IMR-90 (cell line): Measurements from ENCODE around the gene COL19A1. TPM values are rescaled to one million over a fixed set of nuclear protein-coding genes. Genes with fewer than 3 reads are reported as not detected.

Experiments used
- ATAC-seq: fragments of 200-7000 bp; cut with Tn5 transposase; 2 replicates; pipeline ENCODE4 v1.9.1; 2020; ENCODE audit warnings: low read depth, mild to moderate bottlenecking, moderate library complexity
- BruUV-seq: library from RNA; stranded (reverse); fragments of 400-500 nt; replicated peaks from 2 replicates; lab custom pipeline; 2021; lab: Mats Ljungman, UMichigan
- CTCF ChIA-PET: fragments of 300-600 bp; formaldehyde crosslinking; extraction: SDS; loops from one replicate; lab custom pipeline; 2021; ENCODE audit warnings: antibody characterized with exemption; lab: Yijun Ruan, JAX
- POLR2A ChIA-PET: fragments of 300-600 bp; sonication (Branson Sonifier 250); formaldehyde crosslinking; loops from one replicate; lab custom pipeline; 2022; ENCODE audit warnings: antibody characterized with exemption; ENCODE audit not compliant: unreplicated experiment; lab: Charles Lee
- DNase-seq: peaks from one replicate; pipeline ENCODE4 v3.0.0; 2013
- H2AFZ ChIP-seq: replicated peaks from 2 replicates; pipeline ENCODE3; 2013; ENCODE audit warnings: low read length, mild to moderate bottlenecking; ENCODE audit not compliant: poor library complexity
- H2AK5ac ChIP-seq: 2 replicates; pipeline ENCODE4 v1.6.1; 2013; ENCODE audit warnings: low read depth, low read length, inconsistent platforms
- H2AK9ac ChIP-seq: replicated peaks from 2 replicates; pipeline ENCODE3; 2013; ENCODE audit warnings: mild to moderate bottlenecking, low read depth, low read length, moderate library complexity; ENCODE audit not compliant: poor library complexity
- H2BK120ac ChIP-seq: 2 replicates; pipeline ENCODE4 v1.6.1; 2013; ENCODE audit warnings: low read depth, low read length, inconsistent platforms
- H2BK15ac ChIP-seq: 3 replicates; pipeline ENCODE4 v1.6.1; 2013; ENCODE audit warnings: low read depth, low read length, inconsistent platforms
- H2BK20ac ChIP-seq: 2 replicates; pipeline ENCODE4 v1.6.1; 2013; ENCODE audit warnings: low read depth, mild to moderate bottlenecking, inconsistent platforms, low read length, moderate library complexity
- H2BK5ac ChIP-seq: 2 replicates; pipeline ENCODE4 v1.6.1; 2013; ENCODE audit warnings: mild to moderate bottlenecking, low read depth, low read length, inconsistent platforms; ENCODE audit not compliant: poor library complexity, severe bottlenecking
- H3K14ac ChIP-seq: replicated peaks from 2 replicates; pipeline ENCODE4 v1.6.1; 2013; ENCODE audit warnings: low read depth, low read length, inconsistent platforms
- H3K18ac ChIP-seq: 2 replicates; pipeline ENCODE4 v1.6.1; 2013; ENCODE audit warnings: low read depth, low read length, control low read depth
- H3K23ac ChIP-seq: 2 replicates; pipeline ENCODE4 v1.6.1; 2013; ENCODE audit warnings: low read depth, low read length, inconsistent platforms
- H3K27ac ChIP-seq: 2 replicates; pipeline ENCODE4 v1.5.1; 2013; ENCODE audit warnings: mild to moderate bottlenecking, control low read depth, low read length; ENCODE audit not compliant: insufficient read depth
- H3K27me3 ChIP-seq: 2 replicates; pipeline ENCODE4 v1.6.1; 2013; ENCODE audit warnings: low read length; ENCODE audit not compliant: control insufficient read depth, insufficient read depth
- H3K36me3 ChIP-seq: 2 replicates; pipeline ENCODE4 v1.6.1; 2013; ENCODE audit warnings: low read length, mixed read lengths; ENCODE audit not compliant: control insufficient read depth, insufficient read depth
- H3K4ac ChIP-seq: 2 replicates; pipeline ENCODE4 v1.6.1; 2013; ENCODE audit warnings: low read depth, low read length, inconsistent platforms
- H3K4me1 ChIP-seq: 2 replicates; pipeline ENCODE4 v1.6.1; 2013; ENCODE audit warnings: low read length, mixed read lengths; ENCODE audit not compliant: control insufficient read depth, insufficient read depth
- H3K4me2 ChIP-seq: 2 replicates; pipeline ENCODE4 v1.6.1; 2013; ENCODE audit warnings: low read depth, mild to moderate bottlenecking, control low read depth, low read length, moderate library complexity
- H3K4me3 ChIP-seq: 2 replicates; pipeline ENCODE4 v1.5.1; 2013; ENCODE audit warnings: low read depth, mild to moderate bottlenecking, control low read depth, low read length, moderate library complexity; ENCODE audit not compliant: insufficient read depth
- H3K56ac ChIP-seq: 2 replicates; pipeline ENCODE4 v1.6.1; 2013; ENCODE audit warnings: low read length, inconsistent platforms; ENCODE audit not compliant: insufficient read depth; ENCODE audit errors: extremely low read depth
- H3K79me1 ChIP-seq, 2 experiments: 2 replicates each; pipeline ENCODE4 v1.6.1; 2013; ENCODE audit warnings: low read length in 2 of 2, inconsistent platforms in 1 of 2, low read depth in 1 of 2
- H3K9ac ChIP-seq: 2 replicates; pipeline ENCODE4 v1.6.1; 2013; ENCODE audit warnings: low read depth, low read length, control low read depth
- H3K9me1 ChIP-seq: 2 replicates; pipeline ENCODE4 v1.6.1; 2013; ENCODE audit warnings: low read length, inconsistent platforms; ENCODE audit not compliant: insufficient read depth
- H3K9me3 ChIP-seq: 2 replicates; pipeline ENCODE4 v1.6.1; 2013; ENCODE audit warnings: low read length; ENCODE audit not compliant: control insufficient read depth, insufficient read depth
- H4K20me1 ChIP-seq: 2 replicates; pipeline ENCODE4 v1.6.1; 2013; ENCODE audit warnings: low read length, inconsistent platforms; ENCODE audit not compliant: insufficient read depth
- H4K5ac ChIP-seq: 2 replicates; pipeline ENCODE4 v1.6.1; 2013; ENCODE audit warnings: mild to moderate bottlenecking, low read depth, low read length, control low read depth
- H4K8ac ChIP-seq, 2 experiments: 2 replicates each; pipeline ENCODE4 v1.6.1; 2013; ENCODE audit warnings: low read depth in 2 of 2, low read length in 2 of 2, control low read depth in 1 of 2, inconsistent platforms in 1 of 2
- H4K91ac ChIP-seq: 2 replicates; pipeline ENCODE4 v1.6.1; 2013; ENCODE audit warnings: low read depth, low read length, inconsistent platforms; ENCODE audit not compliant: insufficient read depth
- BHLHE40 ChIP-seq: fragments of 150-350 bp; IDR thresholded peaks from 2 replicates; pipeline ENCODE4 v1.6.1; 2016; ENCODE audit warnings: mild to moderate bottlenecking, low read depth, low read length
- FOS ChIP-seq: fragments of 150-350 bp; IDR thresholded peaks from 2 replicates; pipeline ENCODE4 v1.6.1; 2016; ENCODE audit warnings: low read depth, low read length
- POLR2A ChIP-seq: IDR thresholded peaks from 2 replicates; pipeline ENCODE4 v1.6.1; 2012; ENCODE audit warnings: mild to moderate bottlenecking, low read depth, low read length
- RAD21 ChIP-seq: IDR thresholded peaks from 2 replicates; pipeline ENCODE4 v1.6.1; 2012; ENCODE audit warnings: low read length, improper control_type of control experiment
- RFX5 ChIP-seq: IDR thresholded peaks from 2 replicates; pipeline ENCODE4 v1.8.0; 2012; ENCODE audit warnings: low read depth, mild to moderate bottlenecking, low read length, moderate library complexity
- SMC3 ChIP-seq: fragments of 150-350 bp; IDR thresholded peaks from 2 replicates; pipeline ENCODE4 v1.6.1; 2016; ENCODE audit warnings: low read depth, mild to moderate bottlenecking, antibody characterized with exemption, low read length, moderate library complexity
- WGBS, 2 experiments: methylation state at CpG; one replicate each; pipeline versions ENCODE4 v1.1.5 to v1.1.7; 2013; ENCODE audit warnings: missing lambda C conversion rate in 2 of 2; ENCODE audit not compliant: insufficient read length in 1 of 2; ENCODE audit errors: extremely low coverage in 2 of 2; 5-methylcytosine and 5-hydroxymethylcytosine counted together
- dilution Hi-C: fragments of 300-500 bp; cut with HindIII; formaldehyde crosslinking; loops from one replicate; pipeline ENCODE4 v1.14.3; 2018; ENCODE audit warnings: low sequenced_read_pairs; ENCODE audit not compliant: unreplicated experiment
- in situ Hi-C: fragments of 300-500 bp; cut with MboI; formaldehyde crosslinking; loops from 3 replicates; pipeline ENCODE4 v1.14.3; 2019; ENCODE audit warnings: low sequenced_read_pairs, inconsistent platforms, mixed read lengths
- intact Hi-C: fragments of 100-400 bp; cut with micrococcal nuclease; formaldehyde crosslinking; loops from 2 replicates; pipeline ENCODE4 v1.10.0; 2022
- polyA plus RNA-seq, 3 experiments: library from polyadenylated mRNA; depleted of rRNA; stranded (reverse); fragments of >200 nt; gene quantifications; 2 replicates each; pipeline ENCODE4 v1.2.3, GENCODE V29; 2012; ENCODE audit warnings: low replicate concordance in 1 of 3
- total RNA-seq: library from RNA; depleted of rRNA; stranded (reverse); fragments of >200 nt; gene quantifications from 2 replicates; pipeline ENCODE4 v1.2.3, GENCODE V29; 2012
- TF ChIP-seq, protein P1 (sequence below): fragments of 150-350 bp; IDR thresholded peaks from 2 replicates; pipeline ENCODE4 v1.6.1; 2016; ENCODE audit warnings: low read depth, mild to moderate bottlenecking, low read length, moderate library complexity, borderline replicate concordance
- TF ChIP-seq, protein P2 (sequence below): conservative IDR thresholded peaks from 2 replicates; pipeline ENCODE4 v1.5.1; 2012; ENCODE audit warnings: mild to moderate bottlenecking, low read depth, low read length, improper control_type of control experiment
- TF ChIP-seq, protein P3 (sequence below): fragments of 150-350 bp; IDR thresholded peaks from 2 replicates; pipeline ENCODE4 v1.6.1; 2017; ENCODE audit warnings: mild to moderate bottlenecking, antibody characterized with exemption, low read length, low read depth

COL19A1 gene
- total and polyA plus RNA-seq, 2 of the 4 experiments (the other 2 are of a cell fraction), result under 0.01 TPM; not detected in 1

DNA sequence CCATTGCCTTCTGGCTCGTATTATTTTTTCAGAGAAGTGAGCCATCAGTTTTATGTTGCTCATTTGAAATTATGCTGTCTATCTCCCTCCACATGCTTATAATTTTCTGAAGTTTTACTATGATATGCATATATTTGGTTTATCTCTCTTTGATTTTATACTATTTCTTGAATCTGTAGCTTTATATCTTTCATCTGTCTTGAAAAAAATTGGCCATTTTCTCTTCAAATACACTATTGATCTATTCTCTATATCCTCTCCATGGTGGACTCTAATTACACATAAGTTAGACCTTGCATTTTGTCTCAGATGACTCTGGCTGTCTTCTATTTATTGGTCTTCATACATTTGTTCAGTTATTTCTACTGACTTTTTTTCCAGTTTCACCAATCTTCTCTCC is 13.7 kb upstream of the COL19A1 start:
- Histone ChIP-seq H3K36me3 (no peaks in the 10 kb centered on the region), H4K20me1 (no peaks in the 10 kb centered on the region), H3K4ac (no peak overlapping the region), H3K4me2 (no peak overlapping the region), H3K56ac (no peak overlapping the region), H2BK15ac (no peak overlapping the region), H3K4me1 (no peaks in the 10 kb centered on the region), H4K91ac (no peak overlapping the region), H3K9me3 (no peaks in the 10 kb centered on the region), H3K23ac (no peak overlapping the region), H2BK120ac (no peak overlapping the region), H3K27me3 (no peaks in the 10 kb centered on the region), H3K9ac (no peak overlapping the region), H2AFZ (no peak overlapping the region), H3K9me1 (no peaks in the 10 kb centered on the region), H2AK9ac (no peak overlapping the region), H2BK5ac (no peak overlapping the region), H4K5ac (no peak overlapping the region), H3K27ac (no peak overlapping the region), H3K4me3 (no peak overlapping the region), H3K14ac (no peak overlapping the region), H3K18ac (no peak overlapping the region), H3K79me1 (no peaks in the 10 kb centered on the region), H2AK5ac (no peak overlapping the region), H2BK20ac (no peak overlapping the region), H4K8ac (no peak overlapping the region)
- in situ Hi-C loops, result no loop called here
- ChIA-PET CTCF (interaction anchor here (0.6 kb wide), 1 partner anchor 1048 kb away, joined by 3 read pairs; no protein-coding TSS in a partner anchor), POLR2A (no interaction called here)
- ATAC-seq, result no peak
- DNase-seq, result no peak
- intact Hi-C loops, result no loop called here
- BruUV-seq, result no TSS peak
- dilution Hi-C loops, result no loop called here
- no CpG with 5 or more reads among the region's 1 CpG for whole genome bisulfite sequencing, 2 experiments
- TF ChIP-seq, protein P1, sequence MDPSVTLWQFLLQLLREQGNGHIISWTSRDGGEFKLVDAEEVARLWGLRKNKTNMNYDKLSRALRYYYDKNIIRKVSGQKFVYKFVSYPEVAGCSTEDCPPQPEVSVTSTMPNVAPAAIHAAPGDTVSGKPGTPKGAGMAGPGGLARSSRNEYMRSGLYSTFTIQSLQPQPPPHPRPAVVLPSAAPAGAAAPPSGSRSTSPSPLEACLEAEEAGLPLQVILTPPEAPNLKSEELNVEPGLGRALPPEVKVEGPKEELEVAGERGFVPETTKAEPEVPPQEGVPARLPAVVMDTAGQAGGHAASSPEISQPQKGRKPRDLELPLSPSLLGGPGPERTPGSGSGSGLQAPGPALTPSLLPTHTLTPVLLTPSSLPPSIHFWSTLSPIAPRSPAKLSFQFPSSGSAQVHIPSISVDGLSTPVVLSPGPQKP, result no peak
- TF ChIP-seq BHLHE40, result no peak
- no peak for TF ChIP-seq RAD21
- no peak for TF ChIP-seq RFX5
- TF ChIP-seq FOS, result no peak
- TF ChIP-seq, protein P2, sequence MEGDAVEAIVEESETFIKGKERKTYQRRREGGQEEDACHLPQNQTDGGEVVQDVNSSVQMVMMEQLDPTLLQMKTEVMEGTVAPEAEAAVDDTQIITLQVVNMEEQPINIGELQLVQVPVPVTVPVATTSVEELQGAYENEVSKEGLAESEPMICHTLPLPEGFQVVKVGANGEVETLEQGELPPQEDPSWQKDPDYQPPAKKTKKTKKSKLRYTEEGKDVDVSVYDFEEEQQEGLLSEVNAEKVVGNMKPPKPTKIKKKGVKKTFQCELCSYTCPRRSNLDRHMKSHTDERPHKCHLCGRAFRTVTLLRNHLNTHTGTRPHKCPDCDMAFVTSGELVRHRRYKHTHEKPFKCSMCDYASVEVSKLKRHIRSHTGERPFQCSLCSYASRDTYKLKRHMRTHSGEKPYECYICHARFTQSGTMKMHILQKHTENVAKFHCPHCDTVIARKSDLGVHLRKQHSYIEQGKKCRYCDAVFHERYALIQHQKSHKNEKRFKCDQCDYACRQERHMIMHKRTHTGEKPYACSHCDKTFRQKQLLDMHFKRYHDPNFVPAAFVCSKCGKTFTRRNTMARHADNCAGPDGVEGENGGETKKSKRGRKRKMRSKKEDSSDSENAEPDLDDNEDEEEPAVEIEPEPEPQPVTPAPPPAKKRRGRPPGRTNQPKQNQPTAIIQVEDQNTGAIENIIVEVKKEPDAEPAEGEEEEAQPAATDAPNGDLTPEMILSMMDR, result no peak
- no peak for TF ChIP-seq SMC3
- no peak for TF ChIP-seq POLR2A
- TF ChIP-seq, protein P3, sequence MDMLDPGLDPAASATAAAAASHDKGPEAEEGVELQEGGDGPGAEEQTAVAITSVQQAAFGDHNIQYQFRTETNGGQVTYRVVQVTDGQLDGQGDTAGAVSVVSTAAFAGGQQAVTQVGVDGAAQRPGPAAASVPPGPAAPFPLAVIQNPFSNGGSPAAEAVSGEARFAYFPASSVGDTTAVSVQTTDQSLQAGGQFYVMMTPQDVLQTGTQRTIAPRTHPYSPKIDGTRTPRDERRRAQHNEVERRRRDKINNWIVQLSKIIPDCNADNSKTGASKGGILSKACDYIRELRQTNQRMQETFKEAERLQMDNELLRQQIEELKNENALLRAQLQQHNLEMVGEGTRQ, result no peak
